ENCODE data around the gene STXBP1.

Gene STXBP1

GRCh38 chr9:127693697-127694096 is 81.6 kb downstream of the STXBP1 start:
- no peak for DNase-seq (ENCODE audit: low read depth)

GRCh38 chr9:127694890-127695720 is 83.0 kb downstream of the STXBP1 start:
- no peak for DNase-seq (ENCODE audit: low read depth)

DNA sequence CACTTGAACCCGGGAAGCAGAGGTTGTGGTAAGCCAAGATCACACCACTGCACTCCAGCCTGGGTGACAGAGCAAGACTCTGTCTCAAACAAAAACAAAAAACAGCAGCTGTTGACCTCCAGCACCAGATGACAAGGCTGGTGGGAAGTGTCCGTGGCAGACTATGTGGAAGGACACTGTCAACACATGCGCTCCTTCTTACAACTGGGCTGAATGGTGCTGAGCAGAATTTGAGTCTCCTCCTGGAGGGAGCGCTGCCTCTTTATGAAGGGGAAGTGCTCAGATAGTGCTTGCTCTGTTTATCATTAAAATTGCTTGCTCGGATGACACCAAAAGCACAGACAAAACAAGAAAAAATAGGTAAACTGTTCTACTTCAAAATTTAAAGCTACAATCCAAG is 85.5 kb downstream of the STXBP1 start:
- DNase-seq (ENCODE audit: low read depth) = no peak

GRCh38 chr9:127698386-127698785 is 86.3 kb downstream of the STXBP1 start:
- no peak for DNase-seq (ENCODE audit: low read depth)

DNA sequence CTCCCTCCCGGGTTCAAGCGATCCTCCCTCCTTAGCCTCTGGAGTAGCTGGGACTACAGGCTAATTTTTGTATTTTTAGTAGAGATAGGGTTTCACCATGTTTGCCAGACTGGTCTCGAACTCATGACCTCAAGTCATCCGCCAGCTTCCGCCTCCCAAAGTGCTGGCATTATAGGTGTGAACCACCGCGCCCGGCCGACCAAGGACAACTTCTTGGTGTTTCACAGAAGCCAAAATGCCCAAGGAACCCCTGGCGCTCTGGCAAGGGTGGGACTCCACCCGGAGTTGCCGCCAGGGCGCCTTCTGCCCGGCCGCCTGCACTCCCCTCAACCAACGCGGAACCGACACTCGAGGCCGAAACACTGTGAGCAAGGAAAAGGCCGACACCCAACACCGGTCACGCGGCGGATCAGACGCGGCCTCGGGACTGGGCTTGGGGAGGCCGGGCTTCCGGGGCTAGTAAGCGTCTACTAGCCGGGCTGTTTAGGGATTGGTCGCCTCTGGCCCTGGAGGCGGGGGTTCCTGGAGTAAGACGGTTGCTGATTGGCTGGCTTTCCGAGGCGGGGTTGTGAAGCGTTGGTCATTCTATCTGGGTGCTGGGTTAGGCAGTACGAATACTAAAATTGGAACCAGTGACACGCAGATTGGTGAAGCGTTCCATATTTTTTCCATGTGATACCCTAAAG is 87.1 kb downstream of the STXBP1 start:
- DNase-seq (ENCODE audit: low read depth) = no peak

DNA sequence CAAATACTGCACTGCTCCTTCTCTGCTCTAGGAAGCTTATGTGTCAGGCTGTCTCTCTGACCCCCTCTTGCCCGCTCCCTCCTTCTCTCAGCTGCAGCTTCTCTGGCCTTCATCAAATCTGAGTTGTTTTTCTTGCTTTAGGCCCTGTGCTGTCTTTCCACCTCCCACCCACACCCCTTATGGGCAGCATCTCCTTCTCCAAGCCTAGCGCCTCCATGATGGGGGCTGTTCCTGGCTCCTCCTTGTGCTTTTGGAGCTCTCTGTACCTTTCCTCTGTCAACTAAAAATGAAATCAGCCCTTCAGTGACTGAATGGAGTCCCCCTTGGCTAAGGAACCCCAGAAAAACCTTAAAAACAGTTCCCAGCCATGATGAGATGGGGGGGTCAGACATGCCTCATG is 88.1 kb downstream of the STXBP1 start:
- DNase-seq (ENCODE audit: low read depth) = no peak

DNA sequence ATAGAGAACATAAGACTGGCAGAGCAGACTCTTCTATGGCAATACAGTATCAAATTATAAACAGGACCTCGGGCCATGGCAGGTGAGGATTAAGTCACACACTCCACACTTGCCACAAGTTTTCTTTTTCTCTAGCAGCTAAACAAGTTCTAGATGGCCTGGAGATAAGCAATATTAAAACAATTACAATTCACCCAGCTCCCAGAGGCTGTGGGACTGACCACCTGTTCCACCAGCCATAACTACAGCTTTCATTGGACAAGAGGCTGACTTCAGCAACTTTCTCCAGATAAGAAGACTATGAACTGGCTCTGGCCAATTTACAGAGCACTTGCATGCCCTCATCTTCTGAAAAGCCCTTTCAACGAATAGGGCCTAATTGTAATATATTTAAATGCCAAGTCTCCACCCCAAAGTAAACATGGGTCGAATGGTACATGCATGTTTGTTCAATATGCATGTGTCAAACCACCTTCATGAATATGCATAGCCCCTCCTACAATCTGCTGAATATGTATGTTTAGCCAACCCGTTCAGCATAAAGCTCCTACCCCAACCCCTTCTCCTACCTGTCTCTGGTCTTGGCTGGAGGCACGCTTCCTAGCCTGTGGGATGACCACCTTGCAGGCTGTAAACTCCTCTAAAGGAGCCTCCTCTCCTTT is 88.6 kb downstream of the STXBP1 start:
- no peak for DNase-seq (ENCODE audit: low read depth)

DNA sequence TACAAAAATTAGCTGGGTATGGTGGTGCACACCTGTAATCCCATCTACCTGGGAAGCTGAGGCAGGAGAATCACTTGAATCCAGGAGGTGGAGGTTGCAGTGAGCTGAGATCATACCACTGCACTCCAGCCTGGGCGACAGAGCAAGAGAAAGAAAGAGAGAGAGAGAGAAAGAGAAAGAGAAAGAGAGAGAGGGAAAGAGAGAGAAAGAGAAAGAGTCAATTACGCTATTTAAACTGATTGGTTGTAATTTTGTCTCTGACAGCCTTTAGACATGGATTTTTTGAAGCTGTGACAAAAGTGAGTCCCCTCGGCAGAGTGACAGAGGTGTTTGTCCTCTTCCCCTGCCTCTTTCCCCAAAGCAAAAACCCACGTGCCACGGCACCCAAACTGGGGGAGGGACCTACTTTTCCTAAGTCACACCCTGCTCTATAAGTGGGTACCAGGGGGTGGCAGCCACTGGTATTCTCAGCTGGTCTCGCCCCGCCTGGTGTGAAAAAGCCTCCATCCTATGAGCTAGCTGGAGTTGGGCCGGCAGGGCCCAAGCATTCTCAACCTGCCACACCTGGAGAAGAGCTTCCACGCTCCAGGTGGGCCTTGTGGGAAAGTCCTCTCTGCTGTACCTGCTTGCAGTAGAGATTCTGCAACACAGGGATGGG is 91.3 kb downstream of the STXBP1 start:
- no peak for DNase-seq (ENCODE audit: low read depth)

DNA sequence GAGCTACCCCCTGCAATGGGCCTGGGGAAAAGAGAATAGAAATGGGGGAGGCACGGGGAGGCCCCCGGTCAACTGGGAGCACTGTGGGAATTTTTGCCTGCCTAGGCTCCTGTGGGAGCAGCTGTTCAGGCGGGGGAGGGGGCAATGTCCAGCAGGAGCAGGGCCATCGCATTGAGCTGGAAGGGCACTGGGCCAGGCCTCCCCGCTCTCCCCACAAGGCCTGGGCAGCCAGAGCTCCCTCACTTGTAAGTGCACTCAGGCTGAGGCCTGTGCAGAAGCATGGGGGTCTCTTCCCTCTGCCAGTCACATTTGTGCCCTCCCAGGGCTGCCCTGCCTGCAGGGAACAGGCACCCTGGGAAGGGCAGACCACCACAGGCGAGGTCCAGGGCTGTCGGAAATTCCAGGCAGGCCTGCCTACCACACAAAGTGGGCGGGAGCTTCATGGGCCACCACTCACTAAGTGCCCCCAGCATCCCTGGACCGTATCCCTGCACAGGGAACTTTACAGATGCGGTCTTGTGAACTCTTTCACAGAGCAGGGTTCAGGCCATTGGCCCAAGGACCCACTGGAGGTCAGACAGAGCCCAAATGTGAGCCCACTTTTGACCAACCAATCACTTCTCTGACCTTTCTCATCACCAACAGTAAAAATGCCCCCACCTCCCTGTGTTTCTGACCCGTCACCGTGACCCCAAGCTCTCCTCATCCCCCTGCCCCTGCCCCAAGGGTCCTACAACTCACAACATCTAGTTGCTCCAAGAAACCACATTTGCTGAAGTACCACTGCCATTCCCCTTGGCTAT is 93.7 kb downstream of the STXBP1 start:
- no peak for DNase-seq (ENCODE audit: low read depth)

DNA sequence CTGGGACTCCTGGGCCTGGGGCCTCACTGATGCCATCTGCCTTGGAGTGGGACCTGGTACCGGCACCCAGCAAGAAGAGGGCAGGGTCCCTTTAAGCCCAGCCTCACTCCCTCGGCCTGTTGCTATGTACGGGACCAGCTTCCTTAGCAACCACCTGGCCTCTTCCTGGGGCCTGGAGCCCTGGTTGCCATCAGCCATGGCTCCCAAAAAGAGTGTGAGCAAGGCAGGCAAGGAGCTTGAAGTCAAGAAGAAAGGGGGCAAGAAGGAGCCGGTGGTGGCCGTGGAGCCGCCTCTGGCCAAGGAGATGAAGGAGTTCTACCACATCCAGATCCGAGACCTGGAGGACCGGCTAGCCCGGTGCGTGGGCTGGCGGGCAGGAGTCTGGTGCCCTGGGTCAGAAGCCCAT is 94.8 kb downstream of the STXBP1 start, which contains the start of gene CFAP157:
TSS of gene CFAP157 (plus strand) at position 153 of the 406 bp plus-strand sequence. CDS start at position 197, 44 bp downstream.
- no peak for DNase-seq (ENCODE audit: low read depth)

DNA sequence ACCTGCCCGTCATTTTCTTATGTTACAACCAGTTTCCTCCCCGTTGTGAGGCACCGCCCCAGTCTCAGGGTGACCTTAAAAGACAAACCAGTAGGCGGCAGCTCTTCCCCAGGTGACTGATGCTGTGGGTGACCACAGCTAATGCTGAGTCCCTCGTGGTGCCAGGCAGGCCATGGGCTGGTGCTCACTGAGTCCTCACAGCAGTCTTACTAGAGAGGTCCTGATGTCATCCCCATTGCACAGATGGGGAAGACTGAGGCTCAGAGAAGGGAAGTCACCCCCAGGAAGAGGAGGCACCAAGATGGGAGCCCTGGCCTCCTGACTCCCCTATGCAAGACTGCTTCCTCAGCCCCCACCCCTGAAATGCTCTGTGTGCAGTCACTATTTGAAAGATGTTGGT is 95.7 kb downstream of the STXBP1 start:
- no peak for DNase-seq (ENCODE audit: low read depth)

DNA sequence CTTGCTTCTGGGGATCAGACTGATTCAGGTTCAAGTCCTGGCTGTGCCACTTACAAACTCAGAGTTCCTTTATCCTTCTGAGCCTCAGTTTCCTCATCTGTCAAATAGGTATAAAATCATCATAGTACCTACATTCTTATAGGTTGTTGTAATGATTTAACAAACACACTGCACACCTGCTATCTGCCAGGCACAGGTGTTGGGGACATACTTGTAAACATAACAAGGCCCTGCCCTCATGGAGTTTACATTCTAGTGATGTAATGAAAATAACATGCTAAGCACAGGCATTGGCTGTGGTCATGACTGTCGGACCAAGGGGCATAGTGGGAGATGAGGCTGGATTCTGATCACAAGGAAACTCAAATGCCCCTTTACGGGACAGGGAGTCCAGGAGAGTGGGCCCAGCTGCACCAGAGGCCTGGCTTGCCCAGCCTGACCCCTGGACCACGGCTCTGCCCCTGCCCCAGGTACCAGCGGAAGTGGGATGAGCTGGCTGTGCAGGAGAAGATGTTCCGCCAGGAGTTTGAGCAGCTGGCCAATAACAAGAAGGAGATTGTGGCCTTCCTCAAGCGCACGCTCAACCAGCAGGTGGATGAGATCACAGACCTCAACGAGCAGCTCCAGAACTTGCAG is 97.0 kb downstream of the STXBP1 start:
- no peak for DNase-seq (ENCODE audit: low read depth)

DNA sequence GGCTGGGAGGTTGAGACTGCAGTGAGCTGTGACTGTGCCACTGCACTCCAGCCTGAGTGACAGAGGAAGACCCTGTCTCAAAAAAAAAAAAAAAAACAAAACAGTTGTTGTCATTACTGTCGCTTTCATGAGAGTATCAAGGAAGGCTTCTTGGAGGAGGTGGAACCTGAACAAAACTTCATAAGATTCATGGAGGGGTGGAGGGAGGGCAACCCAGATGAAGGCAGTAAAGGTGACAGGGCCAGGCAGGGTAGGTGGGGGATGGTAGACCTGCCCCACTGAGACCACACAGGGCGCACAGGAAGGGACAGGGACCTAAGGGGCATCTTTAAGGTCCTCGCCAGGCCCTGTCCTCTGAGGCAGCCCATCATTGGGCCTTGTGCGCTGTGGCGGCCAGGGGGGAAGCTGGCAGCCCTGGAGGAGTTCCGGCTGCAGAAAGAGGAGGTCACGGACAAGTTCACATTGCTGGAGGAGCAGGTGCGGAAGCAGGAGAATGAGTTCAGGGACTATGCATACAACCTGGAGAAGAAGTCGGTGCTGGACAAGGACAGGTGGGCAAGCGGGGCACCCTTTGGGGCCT is 98.2 kb downstream of the STXBP1 start:
- no peak for DNase-seq (ENCODE audit: low read depth)

DNA sequence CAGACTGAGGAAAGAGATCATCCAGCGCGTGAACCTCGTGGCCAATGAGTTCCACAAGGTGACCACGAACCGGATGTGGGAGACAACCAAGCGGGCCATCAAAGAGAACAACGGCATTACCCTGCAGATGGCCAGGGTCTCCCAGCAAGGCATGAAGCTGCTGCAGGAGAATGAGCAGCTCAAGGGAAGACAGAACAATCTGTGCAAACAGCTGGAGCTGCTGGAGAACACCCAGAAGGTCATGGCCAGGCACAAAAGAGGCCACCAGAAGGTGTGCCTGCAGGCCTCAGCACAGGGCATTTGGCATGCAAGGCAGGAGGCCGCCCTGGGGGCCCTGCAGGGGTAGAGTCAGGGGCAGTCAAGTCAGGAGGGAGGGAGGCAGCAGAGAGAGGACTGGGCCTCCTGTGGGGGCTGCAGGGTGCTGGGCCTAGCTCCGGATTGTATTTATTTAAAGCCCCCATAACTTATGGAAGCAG is 99.2 kb downstream of the STXBP1 start:
- DNase-seq (ENCODE audit: low read depth) = peak; percentile 90

- DNase-seq (ENCODE audit: low read depth) = no peak
Measured at GRCh38 chr9:127711831-127712274, 99.8 kb downstream of the STXBP1 start.

DNA sequence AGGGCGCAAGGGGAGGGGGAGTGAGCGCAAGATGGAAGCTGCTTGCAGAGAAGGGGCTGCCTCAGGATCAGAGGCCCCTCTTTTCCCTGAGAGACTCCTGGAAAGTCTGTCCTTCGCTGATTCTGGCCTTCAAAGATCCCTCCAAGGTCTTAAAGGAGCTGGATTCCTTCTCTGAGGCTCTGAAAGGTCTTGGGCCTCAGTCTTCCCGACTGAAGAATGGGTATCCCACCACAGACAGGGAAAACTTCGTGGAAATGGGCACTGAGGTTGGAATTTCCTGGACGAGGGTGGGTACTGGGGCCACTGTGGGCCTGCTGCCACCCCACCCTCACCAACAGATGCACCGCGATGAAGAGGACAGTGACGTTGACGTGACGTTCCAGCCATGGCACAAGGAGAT is 100.3 kb downstream of the STXBP1 start:
- no peak for DNase-seq (ENCODE audit: low read depth)

- no peak for DNase-seq (ENCODE audit: low read depth)
Measured at GRCh38 chr9:127712867-127713266, 100.8 kb downstream of the STXBP1 start.

GRCh38 chr9:127714020-127714750 is 102.1 kb downstream of the STXBP1 start:
- DNase-seq (ENCODE audit: low read depth) = no peak

DNA sequence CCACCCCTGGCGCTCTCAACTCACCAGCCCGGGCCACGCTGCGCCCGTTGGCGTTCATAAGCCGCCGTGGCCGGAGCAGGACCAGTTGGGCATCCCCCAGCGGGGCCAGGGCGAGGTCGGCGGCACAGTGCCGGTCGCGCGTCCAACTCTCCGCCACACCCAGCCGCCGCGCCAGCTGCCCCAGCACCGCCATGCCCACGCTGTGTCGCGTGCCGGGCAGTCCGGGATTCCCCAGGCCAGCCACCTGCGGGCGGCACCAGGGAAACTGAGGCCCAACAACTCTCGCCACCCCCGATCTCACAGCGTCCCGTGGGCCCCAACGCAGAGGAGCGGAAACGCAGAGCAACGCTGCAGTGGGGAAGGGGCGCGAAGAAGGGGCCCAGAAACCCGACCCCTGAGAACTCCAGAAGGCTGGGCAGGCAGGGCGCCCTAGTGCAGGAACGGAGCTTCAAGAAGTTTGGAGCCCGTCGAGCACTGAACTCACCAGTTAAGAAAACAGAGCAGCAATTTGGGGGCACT is 102.9 kb downstream of the STXBP1 start:
- DNase-seq (ENCODE audit: low read depth) = no peak
